PFSK-1 (cell line): ENCODE results near the gene LY9.

Experiments
- FOXP2 ChIP-seq: optimal IDR thresholded peaks from 2 replicates; pipeline ENCODE3; 2011; ENCODE audit warnings: borderline replicate concordance, control low read depth, inconsistent platforms; ENCODE audit not compliant: insufficient read depth; ENCODE audit errors: extremely low read length, extremely low read depth
- POLR2AphosphoS5 ChIP-seq: IDR thresholded peaks from 2 replicates; pipeline ENCODE4 v1.6.1; 2012; ENCODE audit warnings: low read depth, mild to moderate bottlenecking, control low read depth, low read length, moderate library complexity
- REST ChIP-seq, 2 experiments: IDR thresholded peaks; 2 replicates each; pipeline versions ENCODE4 v1.6.1 to v1.8.0; 2011 to 2012; ENCODE audit warnings: low read depth in 2 of 2, low read length in 2 of 2, control low read depth in 1 of 2, inconsistent platforms in 1 of 2, mild to moderate bottlenecking in 1 of 2, moderate library complexity in 1 of 2; ENCODE audit not compliant: insufficient read depth in 1 of 2
- TAF1 ChIP-seq: IDR thresholded peaks from 2 replicates; pipeline ENCODE4 v1.6.1; 2012; ENCODE audit warnings: low read length, control low read depth, borderline replicate concordance; ENCODE audit not compliant: insufficient read depth

- TF ChIP-seq REST (IDR thresholded peaks at IDR 0.05; ENCODE audit: insufficient read depth in 1 of 2, low read depth in 2 of 2, low read length in 2 of 2), result no peak
- no peak for TF ChIP-seq POLR2AphosphoS5
- no peak for TF ChIP-seq TAF1
- TF ChIP-seq FOXP2, result no peak
These were observed 1.3 kb downstream of the LY9 start for GRCh38 chr1:160797271-160797709.
